Fibroblast of lung (primary cell): ENCODE results near the gene PCSK6. TPM values are rescaled to one million over a fixed set of nuclear protein-coding genes. Genes with fewer than 3 reads are reported as not detected.
"Not testable (repeated sequence)": the region's sequence is repeated elsewhere in the genome, so short reads cannot be mapped to it uniquely, and the experiment has no call there.

Experiments
- DNase-seq, 2 donors: peaks; one replicate each; pipeline versions ENCODE4 v3.0.0 to v3.0.0-alpha.2; 2010; ENCODE audit warnings: low read depth in 2 of 2
- H2AFZ ChIP-seq: 2 replicates; pipeline ENCODE4 v1.5.1; 2012; ENCODE audit warnings: low read length, control low read depth, inconsistent platforms
- H3K27ac ChIP-seq: 2 replicates; pipeline ENCODE4 v1.5.1; 2011; ENCODE audit warnings: low read length, control low read depth; ENCODE audit not compliant: insufficient read depth
- H3K27me3 ChIP-seq: 2 replicates; pipeline ENCODE4 v1.5.1; 2011; ENCODE audit warnings: mild to moderate bottlenecking, low read length; ENCODE audit not compliant: control insufficient read depth, insufficient read depth
- H3K36me3 ChIP-seq: 2 replicates; pipeline ENCODE4 v1.5.1; 2011; ENCODE audit warnings: low read length; ENCODE audit not compliant: control insufficient read depth, insufficient read depth
- H3K4me1 ChIP-seq: 2 replicates; pipeline ENCODE4 v1.5.1; 2011; ENCODE audit warnings: low read length; ENCODE audit not compliant: control insufficient read depth, insufficient read depth; ENCODE audit errors: extremely low read depth
- H3K4me2 ChIP-seq: 2 replicates; pipeline ENCODE4 v1.5.1; 2011; ENCODE audit warnings: low read length, control low read depth; ENCODE audit not compliant: insufficient read depth; ENCODE audit errors: extremely low read depth
- H3K4me3 ChIP-seq, 4 experiments: fragments of 200-600 bp in 1 of 4; sonication (generic) in 1 of 4; replicated peaks in 1 of 4; 2 replicates each; pipeline ENCODE4 v1.5.1; 2011 to 2016; ENCODE audit warnings: low read length in 4 of 4, low read depth in 3 of 4, mild to moderate bottlenecking in 3 of 4, control low read depth in 2 of 4, inconsistent platforms in 1 of 4, mixed read lengths in 1 of 4; ENCODE audit not compliant: insufficient read depth in 1 of 4; ENCODE audit errors: control extremely low read depth in 1 of 4
- H3K79me2 ChIP-seq: 2 replicates; pipeline ENCODE4 v1.5.1; 2012; ENCODE audit warnings: mild to moderate bottlenecking, low read length, inconsistent platforms; ENCODE audit not compliant: control insufficient read depth, insufficient read depth
- H3K9ac ChIP-seq: 2 replicates; pipeline ENCODE4 v1.5.1; 2011; ENCODE audit warnings: mild to moderate bottlenecking, low read length, control low read depth; ENCODE audit not compliant: insufficient read depth
- H3K9me3 ChIP-seq: 2 replicates; pipeline ENCODE4 v1.5.1; 2012; ENCODE audit warnings: low read depth, low read length; ENCODE audit not compliant: control insufficient read depth, insufficient read depth
- H4K20me1 ChIP-seq: 2 replicates; pipeline ENCODE4 v1.5.1; 2011; ENCODE audit warnings: low read length; ENCODE audit not compliant: control insufficient read depth, insufficient read depth; ENCODE audit errors: extremely low read depth
- EZH2 ChIP-seq: IDR thresholded peaks from 2 replicates; pipeline ENCODE4 v1.5.1; 2012; ENCODE audit warnings: low read length, control low read depth, mild to moderate bottlenecking; ENCODE audit errors: missing control alignments
- polyA plus RNA-seq, 2 donors: library from polyadenylated mRNA; depleted of rRNA in 1 of 2; stranded (reverse) in 1 of 2; unstranded in 1 of 2; fragments of >200 nt; gene quantifications; 2 replicates each; pipeline ENCODE4 v1.2.1, GENCODE V29; 2011 to 2012; ENCODE audit warnings: missing spikeins in 1 of 2
- total RNA-seq: library from RNA; depleted of rRNA; stranded (reverse); fragments of >200 nt; gene quantifications from 2 replicates; pipeline ENCODE4 v1.2.1, GENCODE V29; 2014
- TF ChIP-seq, protein P1 (sequence below), 2 donors: IDR thresholded peaks in 1 of 2; conservative IDR thresholded peaks in 1 of 2; 1 replicate in 1 of 2; 2 replicates in 1 of 2; pipeline ENCODE4 v1.5.1; 2011 to 2012; ENCODE audit warnings: low read length in 2 of 2, control low read depth in 1 of 2, inconsistent platforms in 1 of 2, low read depth in 1 of 2, mild to moderate bottlenecking in 1 of 2

The PCSK6 gene
- total and polyA plus RNA-seq, 2 donors (not counting 1 experiment from before 2014, with no cell fraction given), result 0.02 to 0.83 TPM

DNA sequence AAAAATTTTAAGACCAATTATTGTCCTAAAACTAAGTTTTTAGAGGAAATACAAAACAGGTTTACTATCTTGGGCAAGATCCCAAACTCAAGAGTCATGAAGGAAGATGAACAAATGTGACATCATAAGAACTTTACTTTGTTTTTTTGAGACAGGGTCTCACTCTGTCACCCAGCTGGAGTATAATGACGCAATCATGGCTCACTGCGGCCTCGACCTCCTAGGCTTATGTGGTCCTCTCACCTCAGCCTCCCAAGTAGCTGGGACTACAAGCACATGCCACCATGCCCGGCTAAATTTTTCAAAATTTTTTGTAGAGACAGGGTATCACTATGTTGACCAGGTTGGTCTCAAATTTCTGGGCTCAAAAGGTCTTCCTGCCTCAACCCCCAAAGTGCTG, 69.3 kb downstream of the PCSK6 start:
- H3K9ac ChIP-seq, result no peak overlapping the region
- no peak for DNase-seq

GRCh38 chr15:101416475-101416874, 73.0 kb downstream of the PCSK6 start:
- not testable (repeated sequence) for DNase-seq, H3K27me3 ChIP-seq, H3K27ac ChIP-seq, H4K20me1 ChIP-seq, H3K79me2 ChIP-seq, H3K36me3 ChIP-seq, H3K4me2 ChIP-seq, H3K9me3 ChIP-seq, H3K4me1 ChIP-seq, H3K9ac ChIP-seq, H2AFZ ChIP-seq, H3K4me3 ChIP-seq

More for the DNA sequence above, 69.3 kb downstream of the PCSK6 start:
- Histone ChIP-seq H2AFZ (no peak overlapping the region), H3K27me3 (no peaks in the 10 kb centered on the region), H3K36me3 (no peaks in the 10 kb centered on the region), H3K4me1 (no peaks in the 10 kb centered on the region), H3K9me3 (no peaks in the 10 kb centered on the region), H3K4me2 (no peak overlapping the region), H3K79me2 (no peaks in the 10 kb centered on the region), H3K27ac (no peak overlapping the region), H3K4me3 (no peak overlapping the region), H4K20me1 (no peaks in the 10 kb centered on the region)
- TF ChIP-seq EZH2, result no peak
- TF ChIP-seq, protein P1, sequence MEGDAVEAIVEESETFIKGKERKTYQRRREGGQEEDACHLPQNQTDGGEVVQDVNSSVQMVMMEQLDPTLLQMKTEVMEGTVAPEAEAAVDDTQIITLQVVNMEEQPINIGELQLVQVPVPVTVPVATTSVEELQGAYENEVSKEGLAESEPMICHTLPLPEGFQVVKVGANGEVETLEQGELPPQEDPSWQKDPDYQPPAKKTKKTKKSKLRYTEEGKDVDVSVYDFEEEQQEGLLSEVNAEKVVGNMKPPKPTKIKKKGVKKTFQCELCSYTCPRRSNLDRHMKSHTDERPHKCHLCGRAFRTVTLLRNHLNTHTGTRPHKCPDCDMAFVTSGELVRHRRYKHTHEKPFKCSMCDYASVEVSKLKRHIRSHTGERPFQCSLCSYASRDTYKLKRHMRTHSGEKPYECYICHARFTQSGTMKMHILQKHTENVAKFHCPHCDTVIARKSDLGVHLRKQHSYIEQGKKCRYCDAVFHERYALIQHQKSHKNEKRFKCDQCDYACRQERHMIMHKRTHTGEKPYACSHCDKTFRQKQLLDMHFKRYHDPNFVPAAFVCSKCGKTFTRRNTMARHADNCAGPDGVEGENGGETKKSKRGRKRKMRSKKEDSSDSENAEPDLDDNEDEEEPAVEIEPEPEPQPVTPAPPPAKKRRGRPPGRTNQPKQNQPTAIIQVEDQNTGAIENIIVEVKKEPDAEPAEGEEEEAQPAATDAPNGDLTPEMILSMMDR (conservative IDR thresholded peaks at IDR 0.05 in 1 of 2, IDR thresholded peaks at IDR 0.05 in 1 of 2; ENCODE audit: low read depth in 1 of 2, low read length in 2 of 2), result no peak

DNA sequence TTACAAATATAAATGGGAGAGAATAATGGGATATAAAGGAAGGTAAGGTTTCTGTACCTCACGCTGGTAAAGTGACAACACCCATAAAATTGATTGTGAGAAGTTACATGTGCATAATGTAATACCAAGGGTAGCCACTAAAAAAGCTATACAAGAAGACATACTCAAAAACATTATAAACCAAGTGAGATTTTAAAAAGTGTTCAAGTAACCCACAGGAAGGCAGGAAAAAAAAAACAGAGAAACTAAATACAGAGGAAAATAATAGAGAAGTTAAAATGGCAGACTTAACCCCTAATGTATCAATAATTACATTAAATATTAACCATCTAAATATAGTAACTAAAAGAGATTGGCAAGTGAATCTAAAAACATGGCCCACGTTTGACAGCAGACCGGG, 76.3 kb downstream of the PCSK6 start:
- H3K4me2 ChIP-seq, result no peak overlapping the region
- TF ChIP-seq, protein P1 (conservative IDR thresholded peaks at IDR 0.05 in 1 of 2, IDR thresholded peaks at IDR 0.05 in 1 of 2; ENCODE audit: low read depth in 1 of 2, low read length in 2 of 2), result no peak
- no peak for TF ChIP-seq EZH2
- no peak overlapping the region for H3K9ac ChIP-seq
- H3K9me3 ChIP-seq, result no peaks in the 10 kb centered on the region
- no peak for DNase-seq
- H3K79me2 ChIP-seq, result no peaks in the 10 kb centered on the region
- no peaks in the 10 kb centered on the region for H3K36me3 ChIP-seq
- no peak overlapping the region for H2AFZ ChIP-seq
- H4K20me1 ChIP-seq, result no peaks in the 10 kb centered on the region
- no peak overlapping the region for H3K4me3 ChIP-seq
- no peaks in the 10 kb centered on the region for H3K27me3 ChIP-seq
- H3K4me1 ChIP-seq, result no peaks in the 10 kb centered on the region
- H3K27ac ChIP-seq, result no peak overlapping the region
